Right ventricle myocardium inferior (tissue), 1 donor: Measurements from ENCODE around the gene PSMD5. TPM values are rescaled to one million over a fixed set of nuclear protein-coding genes. Genes with fewer than 3 reads are reported as not detected.

ENCODE experiments used
- ATAC-seq: fragments of 200-7000 bp; cut with Tn5 transposase; one replicate; pipeline ENCODE4 v1.9.1; 2020; ENCODE audit warnings: mild to moderate bottlenecking, moderate library complexity
- DNase-seq: peaks from one replicate; pipeline ENCODE4 v3.0.0; 2021; ENCODE audit errors: missing footprints
- intact Hi-C: fragments of 100-400 bp; cut with DNase I; formaldehyde crosslinking; loops from one replicate; pipeline ENCODE4 v1.11.0; 2022
- total RNA-seq: library from RNA; stranded (reverse); fragmentation: NEBNext Ultra II Directional; extraction: Animal tissue kit (Norgen Biotek cat#: 25700); gene quantifications from one replicate; pipeline ENCODE4 v1.2.1, GENCODE V29; 2021
- donor health status: DM: no; HTN: yes; CAD: no; lungs with severe emphysema.

Gene PSMD5
- total RNA-seq, 1 donor from 2014 or later: 15.3 TPM

DNA sequence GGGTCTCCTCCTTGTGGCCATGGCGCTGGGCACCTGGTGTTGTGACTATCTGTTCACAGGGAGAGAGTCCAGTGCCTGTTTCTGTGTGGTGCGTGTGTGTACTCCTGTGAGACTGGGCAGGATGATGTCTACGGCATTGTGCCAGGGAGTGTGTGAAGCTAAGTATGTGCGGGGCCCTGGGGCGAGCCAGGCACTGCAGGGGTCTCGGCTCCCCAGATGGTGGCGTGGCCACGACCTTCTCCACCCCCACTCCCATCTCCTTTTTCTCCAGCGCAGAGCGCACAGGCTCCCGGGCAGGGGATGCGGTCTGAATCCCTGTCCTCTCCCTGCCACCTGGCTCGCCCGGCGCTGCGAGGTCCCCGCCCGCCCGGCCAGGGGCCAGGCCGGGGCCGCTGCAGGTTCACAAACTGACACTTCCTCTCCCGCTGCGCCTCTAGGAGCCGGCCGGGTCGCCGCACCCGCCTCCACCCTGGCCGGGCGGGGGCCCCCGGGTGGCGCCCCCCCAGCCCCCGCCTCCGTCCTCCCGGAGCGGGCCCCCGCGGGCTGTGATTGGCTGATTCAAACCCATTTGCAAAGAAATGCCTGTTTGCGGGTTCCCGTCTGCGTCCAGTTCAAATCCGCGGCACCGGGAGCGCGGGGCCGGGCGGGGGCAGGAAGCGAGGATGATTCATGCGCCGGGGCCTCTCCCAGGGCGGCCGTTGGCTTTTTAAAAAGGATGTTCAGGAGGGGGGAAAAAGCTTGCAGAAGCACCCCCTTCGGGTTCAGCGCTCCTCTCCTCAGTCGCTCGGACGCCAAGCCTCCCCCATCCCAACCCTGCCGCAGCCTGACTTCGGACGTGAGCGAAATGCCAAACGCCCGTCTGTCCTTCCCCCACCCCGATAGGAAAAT lies 33.5 kb upstream of the PSMD5 start:
- intact Hi-C loops: no loop called here
- DNase-seq: peak; percentile 93
- peak; percentile 82 for ATAC-seq

DNA sequence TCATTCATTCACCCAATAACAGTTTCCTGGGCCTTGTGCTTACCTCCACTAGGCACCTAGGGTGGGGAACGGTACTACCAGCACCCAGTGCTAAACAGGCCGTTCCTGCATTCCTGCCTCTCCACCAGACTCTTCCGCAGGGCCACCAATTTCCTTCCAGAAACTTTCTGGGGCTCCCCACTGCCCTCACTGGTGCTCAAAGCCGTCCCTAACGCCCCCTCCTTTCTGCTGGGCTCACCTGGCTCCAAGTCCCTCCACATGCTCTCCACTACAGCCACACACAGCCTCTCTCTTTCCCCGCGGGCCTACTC lies 32.9 kb upstream of the PSMD5 start:
- ATAC-seq (no peak), DNase-seq (no peak)
- intact Hi-C loops: no loop called here

DNA sequence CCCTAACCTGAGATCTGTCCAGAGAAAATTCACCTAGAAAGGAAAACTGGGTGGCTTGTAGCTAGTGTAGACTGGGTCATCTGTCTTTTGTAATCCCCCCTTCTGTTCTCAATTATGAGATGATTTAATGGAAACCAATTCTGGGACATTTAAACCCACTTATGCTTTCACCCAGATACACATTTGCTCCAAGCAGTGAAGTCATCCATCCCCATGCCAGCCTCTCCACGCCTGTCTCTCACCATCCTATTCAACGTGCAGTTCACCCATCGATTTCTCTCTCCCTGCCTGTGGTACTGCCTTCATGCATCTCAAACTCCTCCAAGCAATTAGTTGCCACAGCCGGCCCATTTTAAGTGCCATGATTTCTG lies 32.5 kb upstream of the PSMD5 start:
- intact Hi-C loops: no loop called here
- DNase-seq: no peak
- ATAC-seq: no peak

DNA sequence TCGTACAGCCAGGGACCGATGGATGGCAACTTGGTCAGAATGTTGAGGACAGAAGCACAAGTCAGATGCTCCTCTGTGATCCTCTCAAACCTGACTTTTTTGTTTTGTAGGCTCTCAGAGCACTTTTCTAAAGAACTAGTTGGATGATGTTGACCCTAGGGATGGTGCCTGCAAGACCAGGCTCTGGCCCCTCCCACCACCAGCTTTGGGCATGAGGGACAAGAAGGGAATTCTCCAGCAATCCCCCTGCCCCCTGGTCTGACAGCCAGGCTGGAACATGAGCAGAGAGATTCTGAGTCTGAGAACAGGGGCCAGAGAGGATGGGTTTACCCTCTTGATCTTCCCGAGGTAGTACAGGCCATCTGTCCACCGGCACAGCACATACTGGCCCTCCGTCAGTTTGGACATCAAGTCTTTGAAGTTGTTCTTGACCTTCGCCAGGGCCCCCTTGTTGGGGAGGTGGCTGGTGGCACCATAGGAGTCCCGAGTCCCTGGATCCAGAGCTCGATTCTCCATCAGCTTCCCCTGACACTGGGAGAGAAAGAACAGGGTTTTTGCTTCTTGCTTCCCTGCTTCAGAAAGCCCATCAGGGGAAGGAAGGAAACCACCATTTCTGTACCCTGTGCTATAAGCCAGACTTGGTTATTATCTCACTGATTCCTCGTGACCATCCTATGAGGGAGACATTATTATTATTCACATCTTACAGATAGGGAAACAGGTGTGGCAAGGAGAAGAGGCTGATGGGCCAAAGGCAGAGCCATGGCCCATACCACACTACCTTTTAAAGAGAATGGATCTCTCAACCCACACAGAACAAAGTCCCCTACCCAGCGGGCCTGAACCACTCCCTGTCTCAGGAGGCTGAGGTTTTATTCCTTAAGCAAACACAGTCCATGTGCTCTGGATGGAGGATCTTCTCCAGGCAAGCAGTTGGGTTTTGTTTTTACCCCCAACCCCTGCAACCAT lies 31.8 kb upstream of the PSMD5 start:
- ATAC-seq: no peak
- intact Hi-C loops: no loop called here
- DNase-seq: no peak

DNA sequence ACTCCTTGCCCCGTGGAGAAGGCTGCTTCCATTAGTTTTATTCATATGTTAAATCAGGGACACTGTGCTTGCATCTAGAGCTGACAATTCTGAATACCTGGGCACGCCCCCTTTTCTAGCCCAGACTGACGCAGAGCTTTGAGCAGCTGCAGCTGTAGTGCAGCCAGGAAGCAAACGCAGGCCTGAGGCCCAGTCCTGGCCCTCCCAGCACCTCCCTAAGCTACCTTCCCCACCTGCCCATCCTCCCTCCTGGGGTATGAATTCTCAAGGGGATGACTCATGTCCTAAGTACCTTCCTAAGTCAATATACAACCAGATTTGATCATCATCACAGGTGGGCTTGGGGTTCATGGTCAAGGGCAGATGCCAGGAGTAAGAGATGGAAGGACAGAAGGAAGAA lies 30.8 kb upstream of the PSMD5 start:
- intact Hi-C loops: no loop called here
- DNase-seq (no peak), ATAC-seq (no peak)

DNA sequence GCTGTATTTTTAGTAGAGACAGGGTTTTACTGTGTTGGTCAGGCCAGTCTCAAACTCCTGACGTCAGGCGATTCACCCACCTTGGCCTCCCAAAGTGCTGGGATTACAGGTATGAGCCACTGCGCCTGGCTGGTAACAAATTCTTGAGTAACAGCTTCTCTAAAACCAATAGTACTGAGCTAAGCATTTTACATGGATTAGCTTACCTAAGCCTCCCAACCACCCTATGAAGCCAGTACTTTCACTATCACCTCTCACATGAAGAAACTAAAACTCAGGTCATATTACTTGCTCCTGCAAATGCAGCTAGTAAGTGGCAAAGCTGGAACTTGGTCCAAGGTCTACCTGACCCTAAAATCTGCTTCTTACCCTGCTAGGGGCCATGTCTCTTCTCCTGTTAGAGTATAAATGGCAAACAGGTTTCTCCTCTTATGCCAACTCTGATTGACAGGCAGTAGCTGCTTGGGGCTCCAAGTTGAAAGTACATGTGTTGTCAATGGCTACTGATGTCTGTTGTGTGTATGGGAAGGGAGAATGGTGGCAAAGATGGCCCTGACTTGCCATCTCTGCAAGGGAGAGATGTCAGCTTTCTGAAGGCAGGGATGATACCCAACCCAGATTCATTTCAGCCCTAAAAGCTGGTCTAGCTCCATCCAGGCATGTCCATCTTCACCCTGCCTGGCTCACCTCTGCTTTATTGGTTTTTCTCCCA lies 30.2 kb upstream of the PSMD5 start:
- DNase-seq (no peak), ATAC-seq (no peak)
- intact Hi-C loops: no loop called here

DNA sequence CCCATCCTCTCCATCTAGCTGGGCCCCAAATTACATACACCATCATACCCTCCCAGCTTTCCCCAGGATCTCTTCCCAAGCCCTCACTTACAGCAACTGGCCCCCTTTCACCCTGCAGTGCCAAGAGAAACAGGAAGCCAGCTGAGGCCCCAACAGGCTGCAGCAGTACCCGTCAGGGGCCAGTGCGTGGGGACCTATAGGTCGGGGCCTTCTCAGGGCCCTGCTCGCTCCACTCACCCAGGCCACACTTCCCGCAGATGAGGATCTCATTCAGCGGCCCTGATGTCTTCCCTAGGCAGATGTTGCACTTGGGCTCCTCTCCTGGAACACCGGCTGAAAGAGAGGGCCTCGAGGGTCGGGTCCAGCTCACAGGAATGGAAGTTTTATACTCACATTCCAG lies 27.5 kb upstream of the PSMD5 start:
- DNase-seq (no peak), ATAC-seq (no peak)
- intact Hi-C loops: no loop called here

DNA sequence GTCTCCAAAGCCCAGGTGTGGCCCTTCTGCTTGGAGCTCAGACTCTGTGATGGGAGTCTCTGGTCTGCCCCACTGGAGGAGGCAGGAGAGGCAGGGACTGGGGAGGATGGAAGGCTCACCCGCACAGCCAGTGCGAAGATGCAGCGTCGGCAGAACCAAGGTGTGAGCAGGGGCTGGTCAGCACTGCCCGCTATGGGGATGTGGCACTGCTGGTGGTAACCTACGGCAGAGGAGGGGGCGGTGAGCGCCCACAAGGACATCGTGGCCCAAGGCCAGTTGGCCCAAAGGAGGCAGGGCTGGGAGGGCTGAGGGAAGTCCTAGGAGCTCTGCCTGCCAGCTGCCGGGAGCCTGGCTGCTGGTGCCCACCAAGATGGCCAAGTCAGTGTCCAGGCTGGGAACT lies 27.0 kb upstream of the PSMD5 start:
- no peak for DNase-seq
- ATAC-seq: no peak
- intact Hi-C loops: loop anchor here (2.0 to 5.0 kb wide), 3 partner anchors 27 to 77 kb away; partner anchors contain the start of genes FBXW2 and PSMD5

DNA sequence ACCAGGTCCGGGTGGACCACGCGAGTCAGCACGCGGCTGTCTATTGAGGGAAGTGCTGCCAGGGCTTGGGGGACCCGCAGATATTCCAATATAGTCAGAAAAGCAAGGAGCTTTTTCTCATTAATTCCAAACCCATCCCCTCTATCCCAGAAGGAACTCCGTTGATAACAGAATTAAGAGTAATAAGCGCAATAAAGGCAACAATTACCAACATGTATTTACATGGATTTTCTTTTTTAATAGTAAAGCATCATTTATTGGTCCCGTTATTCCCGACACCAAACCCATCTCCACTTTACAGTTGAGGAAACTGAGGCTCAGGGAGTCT lies 26.6 kb upstream of the PSMD5 start:
- no peak for DNase-seq
- intact Hi-C loops: loop anchor here (2.0 to 5.0 kb wide), 3 partner anchors 27 to 77 kb away; partner anchors contain the start of genes FBXW2 and PSMD5

DNA sequence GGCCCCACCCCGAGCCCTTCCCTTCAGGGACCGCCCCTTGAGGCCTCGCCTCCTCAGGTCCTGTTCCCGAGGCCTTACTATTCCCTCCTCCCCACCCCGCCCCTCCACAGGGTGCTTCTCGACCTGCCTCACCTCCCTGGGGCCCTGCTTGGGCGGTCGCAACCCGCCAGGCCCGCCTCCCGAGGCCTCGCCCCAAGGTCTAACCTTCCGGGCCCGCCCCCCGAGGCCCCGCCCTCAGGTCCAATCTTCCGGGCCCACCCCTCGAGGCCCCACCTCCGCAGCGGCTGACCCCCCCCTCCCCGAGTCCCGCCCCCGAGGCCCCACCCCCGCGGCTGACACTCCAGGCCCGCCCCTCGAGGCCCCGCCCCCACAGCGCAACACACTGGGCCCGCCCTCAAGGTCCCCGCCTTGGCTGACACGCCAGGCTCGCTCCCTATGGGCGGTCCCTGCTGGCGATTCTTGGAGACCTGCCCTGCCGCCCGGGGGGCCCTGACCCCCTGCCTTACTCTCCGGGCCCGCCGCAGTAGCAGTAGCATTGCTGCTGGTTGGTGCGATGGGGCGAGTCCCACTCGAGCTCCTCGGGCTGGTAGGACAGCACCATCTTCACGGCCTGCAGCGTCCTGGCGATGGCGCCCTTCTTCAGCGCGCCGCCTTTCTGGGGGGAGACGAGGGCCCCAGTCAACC lies 26.1 kb upstream of the PSMD5 start:
- ATAC-seq (peak; percentile 95), DNase-seq (peak; percentile 98)
- intact Hi-C loops: loop anchor here (2.0 to 5.0 kb wide), 3 partner anchors 26 to 77 kb away; partner anchors contain the start of genes FBXW2 and PSMD5

More for the DNA sequence above, 26.6 kb upstream of the PSMD5 start:
- ATAC-seq: no peak

DNA sequence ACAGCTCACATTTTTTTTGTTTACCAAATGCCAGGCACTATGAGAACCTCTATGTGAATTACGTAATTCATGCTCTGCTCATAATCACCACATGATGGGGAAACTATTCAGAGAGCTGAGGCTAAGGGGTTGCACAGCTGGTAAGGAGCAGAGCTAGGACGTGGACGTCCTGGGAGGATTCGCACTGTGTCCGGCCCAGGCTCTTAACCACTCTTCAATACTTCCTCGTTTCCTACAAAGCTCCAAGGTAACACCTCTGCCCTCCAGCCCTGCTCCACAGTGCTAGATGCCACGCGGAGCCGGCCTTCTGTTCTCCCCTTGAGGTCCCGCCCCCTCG lies 25.6 kb upstream of the PSMD5 start:
- intact Hi-C loops: loop anchor here (2.0 to 5.0 kb wide), 3 partner anchors 26 to 76 kb away; partner anchors contain the start of genes FBXW2 and PSMD5
- no peak for ATAC-seq
- DNase-seq: no peak

DNA sequence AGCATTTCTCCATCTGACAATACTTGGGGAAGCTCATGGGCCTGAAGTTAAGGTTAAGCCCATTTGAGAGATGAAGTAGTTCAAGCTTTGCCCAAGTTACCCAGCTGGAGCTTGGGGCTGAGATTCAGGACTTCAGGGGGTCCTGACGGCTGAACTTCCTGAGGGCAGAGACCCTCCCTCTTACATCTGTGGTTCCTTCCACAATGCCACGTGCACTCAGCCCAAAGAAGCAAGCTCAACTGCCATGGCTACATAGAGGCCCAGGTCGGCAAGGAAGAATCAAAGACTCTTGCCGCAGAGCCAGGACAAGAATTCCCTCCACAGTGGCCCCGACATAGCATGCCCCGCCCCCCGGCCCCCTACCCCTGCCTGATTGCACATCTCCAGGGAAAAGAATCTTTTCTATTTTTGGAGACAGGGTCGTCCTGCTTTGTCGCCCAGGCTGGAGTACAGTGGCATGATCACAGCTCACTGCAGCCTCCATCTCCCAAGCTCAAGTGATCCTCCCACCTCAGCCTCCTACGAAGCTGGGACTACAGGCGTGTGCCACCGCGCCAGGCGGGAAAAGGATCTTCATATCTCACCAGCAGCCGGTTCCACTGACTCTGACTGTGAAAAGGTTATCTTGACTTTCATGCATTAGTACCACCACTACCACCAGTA lies 25.1 kb upstream of the PSMD5 start:
- intact Hi-C loops: loop anchor here (2.0 to 5.0 kb wide), 3 partner anchors 25 to 76 kb away; partner anchors contain the start of genes FBXW2 and PSMD5
- DNase-seq (no peak), ATAC-seq (no peak)

DNA sequence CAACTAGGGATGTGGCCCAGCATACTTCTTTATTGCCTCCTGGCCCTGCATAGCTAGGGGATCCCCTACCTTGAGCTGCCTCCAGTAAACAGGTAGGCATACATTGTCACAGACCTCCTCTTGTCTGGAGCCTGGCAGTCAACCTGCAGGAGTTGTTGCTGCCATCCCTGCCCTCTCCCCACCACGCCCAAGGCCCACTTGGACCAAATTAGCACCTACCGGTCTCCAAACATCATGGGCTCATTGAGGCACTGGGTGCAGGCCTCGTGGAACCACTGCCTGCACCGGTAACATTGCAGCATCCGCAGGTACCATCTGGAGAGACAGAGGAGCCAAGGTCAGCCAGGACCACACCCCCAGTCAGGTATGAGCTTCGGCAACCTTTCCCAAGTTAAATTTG lies 23.9 kb upstream of the PSMD5 start:
- intact Hi-C loops: loop anchor here (5.0 kb wide), 1 partner anchor 74 kb away; the partner anchor contains the start of gene FBXW2
- DNase-seq (no peak), ATAC-seq (no peak)

DNA sequence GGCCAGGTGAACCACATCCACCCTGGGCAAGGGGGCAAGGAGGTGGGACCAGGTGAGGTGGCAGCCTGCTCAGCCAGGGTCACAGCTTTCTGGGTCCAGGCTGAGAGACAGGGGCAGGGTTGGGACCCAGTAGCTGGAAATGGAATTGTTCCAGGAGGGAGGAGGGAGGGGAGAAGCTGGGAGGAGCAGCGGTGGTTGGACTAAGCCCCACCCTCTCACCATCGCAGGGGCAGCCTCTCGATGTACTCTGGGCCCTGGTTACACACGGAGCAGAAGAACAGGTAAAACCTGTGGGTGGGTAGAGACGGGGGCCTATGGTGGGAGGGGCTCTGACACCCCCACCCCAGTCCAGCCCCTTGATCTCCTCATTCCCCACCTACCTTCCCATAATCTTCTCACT lies 23.1 kb upstream of the PSMD5 start:
- no peak for ATAC-seq
- intact Hi-C loops: loop anchor here (5.0 kb wide), 1 partner anchor 74 kb away; the partner anchor contains the start of gene FBXW2

DNA sequence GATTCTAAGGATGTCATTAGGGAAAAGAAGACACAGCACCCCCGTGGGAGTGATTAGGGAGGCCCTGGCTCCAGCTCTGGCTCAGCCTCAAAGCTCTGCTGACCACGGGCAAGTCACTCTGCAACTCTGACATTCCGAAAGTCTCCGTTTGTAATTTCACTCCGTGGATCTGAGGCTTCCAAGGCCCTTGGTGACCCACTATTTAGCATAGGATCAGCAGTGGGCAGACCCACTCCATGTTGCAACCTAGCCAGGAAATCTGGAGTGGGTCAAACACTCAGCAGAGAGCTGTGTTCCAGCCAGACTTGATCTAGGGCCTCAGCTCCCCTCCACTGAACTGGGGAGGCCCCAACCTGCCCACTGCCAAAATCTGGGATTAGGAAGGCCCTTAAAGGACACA lies 22.5 kb upstream of the PSMD5 start:
- intact Hi-C loops: loop anchor here (5.0 kb wide), 1 partner anchor 73 kb away; the partner anchor contains the start of gene FBXW2
- DNase-seq (no peak), ATAC-seq (no peak)

More for the DNA sequence above, 23.1 kb upstream of the PSMD5 start:
- DNase-seq: no peak

DNA sequence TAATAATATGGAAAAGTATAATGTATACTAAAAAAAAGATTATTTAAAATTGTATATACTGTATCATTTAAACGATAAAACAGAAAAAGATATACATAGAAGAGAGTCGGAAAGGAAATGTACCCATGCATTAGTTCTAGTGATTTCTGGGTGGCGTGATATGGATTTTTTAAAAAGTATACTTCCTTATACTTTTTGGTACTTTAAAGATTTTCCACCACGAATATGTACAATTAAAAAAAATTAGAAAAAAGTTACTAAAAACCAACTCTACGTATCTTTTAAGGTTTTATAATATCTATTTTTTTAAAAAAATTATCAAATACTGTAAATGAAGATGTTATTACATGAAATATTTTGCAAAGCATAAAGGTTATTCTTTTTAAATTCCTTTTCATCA lies 22.0 kb upstream of the PSMD5 start:
- no peak for DNase-seq
- intact Hi-C loops: loop anchor here (5.0 kb wide), 1 partner anchor 72 kb away; the partner anchor contains the start of gene FBXW2
- ATAC-seq: no peak

DNA sequence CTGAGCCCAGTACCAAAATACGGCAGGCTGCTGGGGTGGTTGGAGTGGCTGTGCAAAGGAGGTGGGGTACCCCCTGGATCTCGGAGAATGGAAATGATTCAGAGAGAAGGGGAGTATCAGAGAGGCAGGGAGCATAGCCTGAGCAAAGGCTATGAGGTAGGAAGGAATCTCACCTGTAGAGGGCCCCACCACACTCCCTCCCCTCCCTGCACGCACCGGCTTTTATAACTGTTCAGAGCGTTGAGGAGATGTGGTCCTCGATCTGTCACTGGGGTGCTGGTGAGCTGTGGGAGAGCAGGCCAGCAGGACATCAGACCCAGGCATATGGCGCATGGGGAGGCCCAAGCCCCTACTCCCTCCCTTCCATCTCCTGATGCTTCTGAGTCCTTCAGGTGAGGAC lies 21.1 kb upstream of the PSMD5 start:
- ATAC-seq (no peak), DNase-seq (no peak)
- intact Hi-C loops: no loop called here

DNA sequence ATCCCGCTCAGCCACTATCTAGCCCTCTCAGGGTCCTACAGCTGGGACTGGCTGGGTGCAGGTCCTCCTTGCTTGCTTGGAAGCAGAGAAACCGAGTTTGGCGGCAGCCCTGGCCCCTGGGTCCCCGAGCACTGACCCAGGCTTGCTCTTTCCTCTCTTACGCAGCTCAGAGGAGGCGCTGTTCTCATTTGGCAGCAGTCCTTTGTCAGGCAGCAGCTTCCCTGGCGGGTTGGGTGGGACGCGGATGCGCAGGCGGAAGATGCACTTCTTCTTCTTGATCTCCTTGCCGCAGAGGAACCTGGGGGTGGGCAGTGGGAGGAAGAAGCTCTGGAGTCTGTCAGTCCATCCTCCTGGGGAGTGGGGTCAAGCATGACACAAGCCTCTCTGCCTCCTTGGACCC lies 19.7 kb upstream of the PSMD5 start:
- DNase-seq (no peak), ATAC-seq (no peak)
- intact Hi-C loops: no loop called here
